Neuronal stem cell (in vitro differentiated cells): Measurements from ENCODE around the gene EHBP1L1.

Experiments used
- DNase-seq: peaks from one replicate; pipeline ENCODE4 v3.0.0-alpha.2; 2013; ENCODE audit warnings: low spot score
- H2AFZ ChIP-seq: one replicate; pipeline ENCODE4 v1.6.1; 2013; ENCODE audit warnings: mild to moderate bottlenecking, low read length, inconsistent platforms
- H2AK5ac ChIP-seq: 2 replicates; pipeline ENCODE4 v1.6.1; 2013; ENCODE audit warnings: low read depth, mild to moderate bottlenecking, inconsistent platforms, low read length, moderate library complexity, mixed read lengths
- H2BK120ac ChIP-seq: 2 replicates; pipeline ENCODE4 v1.6.1; 2013; ENCODE audit warnings: low read depth, mild to moderate bottlenecking, inconsistent platforms, low read length, moderate library complexity, mixed read lengths
- H2BK12ac ChIP-seq: one replicate; pipeline ENCODE4 v1.6.1; 2013; ENCODE audit warnings: low read length, inconsistent platforms
- H2BK15ac ChIP-seq: 2 replicates; pipeline ENCODE4 v1.6.1; 2013; ENCODE audit warnings: mild to moderate bottlenecking, low read length, inconsistent platforms, mixed read lengths
- H2BK5ac ChIP-seq: one replicate; pipeline ENCODE4 v1.6.1; 2013; ENCODE audit warnings: inconsistent platforms, mild to moderate bottlenecking, low read length, moderate library complexity
- H3K14ac ChIP-seq: one replicate; pipeline ENCODE4 v1.6.1; 2013; ENCODE audit warnings: low read length, inconsistent platforms
- H3K18ac ChIP-seq: 2 replicates; pipeline ENCODE4 v1.6.1; 2013; ENCODE audit warnings: low read length, inconsistent platforms
- H3K23ac ChIP-seq: 2 replicates; pipeline ENCODE4 v1.6.1; 2013; ENCODE audit warnings: low read depth, mild to moderate bottlenecking, mixed read lengths, low read length, inconsistent platforms; ENCODE audit not compliant: poor library complexity
- H3K27ac ChIP-seq: replicated peaks from 3 replicates; pipeline ENCODE4 v1.5.1; 2013; ENCODE audit warnings: low read length, inconsistent platforms
- H3K27me3 ChIP-seq, 3 experiments: 2 replicates each; pipeline ENCODE4 v1.6.1; 2013; ENCODE audit warnings: low read length in 3 of 3, mild to moderate bottlenecking in 2 of 3, inconsistent platforms in 1 of 3, low read depth in 1 of 3, mixed read lengths in 1 of 3, moderate library complexity in 1 of 3; ENCODE audit not compliant: control insufficient read depth in 3 of 3, insufficient read depth in 3 of 3
- H3K36me3 ChIP-seq, 2 donors: replicated peaks in 1 of 2; 2 replicates each; pipeline ENCODE4 v1.6.1; 2013; ENCODE audit warnings: low read length in 2 of 2; ENCODE audit not compliant: control insufficient read depth in 2 of 2, insufficient read depth in 2 of 2
- H3K4ac ChIP-seq: 2 replicates; pipeline ENCODE4 v1.6.1; 2013; ENCODE audit warnings: inconsistent platforms, mild to moderate bottlenecking, low read length, moderate library complexity
- H3K4me1 ChIP-seq, 2 donors: 1 replicate in 1 of 2; 2 replicates in 1 of 2; pipeline ENCODE4 v1.6.1; 2013; ENCODE audit warnings: low read length in 2 of 2, low read depth in 1 of 2; ENCODE audit not compliant: control insufficient read depth in 2 of 2, insufficient read depth in 1 of 2
- H3K4me2 ChIP-seq: one replicate; pipeline ENCODE4 v1.6.1; 2013; ENCODE audit warnings: mild to moderate bottlenecking, low read length, inconsistent platforms; ENCODE audit not compliant: insufficient read depth, poor library complexity, severe bottlenecking
- H3K4me3 ChIP-seq, 2 donors: 2 replicates each; pipeline ENCODE4 v1.5.1; 2013; ENCODE audit warnings: low read length in 2 of 2, mild to moderate bottlenecking in 2 of 2, inconsistent platforms in 1 of 2, moderate library complexity in 1 of 2
- H3K79me1 ChIP-seq: one replicate; pipeline ENCODE4 v1.6.1; 2013; ENCODE audit warnings: low read depth, mild to moderate bottlenecking, inconsistent platforms, low read length, moderate library complexity
- H3K9ac ChIP-seq: one replicate; pipeline ENCODE4 v1.6.1; 2013; ENCODE audit warnings: mild to moderate bottlenecking, low read depth, low read length, inconsistent platforms; ENCODE audit not compliant: poor library complexity
- H3K9me3 ChIP-seq, 2 donors: replicated peaks in 1 of 2; 2 replicates each; pipeline versions ENCODE3 to v1.6.1; 2013; ENCODE audit warnings: low read length in 2 of 2, mild to moderate bottlenecking in 2 of 2, inconsistent platforms in 1 of 2, low read depth in 1 of 2, mixed read lengths in 1 of 2, moderate library complexity in 1 of 2; ENCODE audit not compliant: control insufficient read depth in 2 of 2, insufficient read depth in 1 of 2
- H4K8ac ChIP-seq: one replicate; pipeline ENCODE4 v1.6.1; 2013; ENCODE audit warnings: low read depth, mild to moderate bottlenecking, inconsistent platforms, low read length, moderate library complexity
- H4K91ac ChIP-seq: one replicate; pipeline ENCODE4 v1.6.1; 2013; ENCODE audit warnings: low read length, low read depth, mild to moderate bottlenecking, inconsistent platforms; ENCODE audit not compliant: poor library complexity
- WGBS, 2 donors: extraction: QIAGEN DNeasy Blood & Tissue Kit; methylation state at CpG; one replicate each; pipeline ENCODE4 v1.1.7; 2013; ENCODE audit warnings: missing lambda C conversion rate in 2 of 2, mixed read lengths in 1 of 2; ENCODE audit not compliant: insufficient read length in 2 of 2, insufficient replicate concordance in 1 of 2; ENCODE audit errors: extremely low coverage in 2 of 2; 5-methylcytosine and 5-hydroxymethylcytosine counted together

EHBP1L1 gene

DNA sequence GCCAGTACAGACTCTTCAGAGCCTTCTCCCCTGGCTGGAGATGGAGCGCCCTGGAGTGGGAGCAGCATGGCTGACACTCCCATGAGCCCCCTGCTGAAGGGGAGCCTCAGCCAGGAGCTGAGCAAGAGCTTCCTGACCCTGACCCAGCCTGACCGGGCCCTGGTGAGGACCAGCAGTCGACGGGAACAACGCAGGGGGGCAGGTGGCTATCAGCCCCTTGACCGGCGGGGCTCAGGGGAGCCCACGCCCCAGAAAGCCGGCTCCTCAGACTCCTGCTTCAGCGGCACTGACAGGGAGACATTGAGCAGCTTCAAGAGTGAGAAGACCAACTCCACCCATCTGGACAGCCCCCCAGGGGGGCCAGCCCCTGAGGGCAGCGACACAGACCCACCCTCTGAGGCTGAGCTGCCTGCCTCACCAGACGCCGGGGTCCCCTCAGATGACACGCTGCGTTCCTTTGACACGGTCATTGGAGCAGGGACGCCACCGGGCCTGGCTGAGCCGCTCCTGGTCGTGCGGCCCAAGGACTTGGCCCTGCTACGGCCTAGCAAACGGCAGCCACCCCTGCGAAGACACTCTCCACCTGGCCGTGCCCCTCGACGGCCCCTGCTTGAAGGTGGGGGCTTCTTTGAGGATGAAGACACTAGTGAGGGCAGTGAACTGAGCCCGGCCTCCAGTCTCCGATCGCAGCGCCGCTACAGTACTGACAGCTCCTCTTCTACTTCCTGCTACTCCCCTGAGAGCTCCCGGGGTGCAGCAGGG, 42.3 kb downstream of the EHBP1L1 start:
- H3K23ac ChIP-seq, result peak overlapping the region; percentile 91
- no peak overlapping the region for H4K91ac ChIP-seq
- H3K27me3 ChIP-seq, result no peaks in the 10 kb centered on the region
- H3K4me3 ChIP-seq, result no peak overlapping the region
- H3K79me1 ChIP-seq, result peaks cover 24% of the 10 kb centered on the region
- H2BK15ac ChIP-seq, result no peak overlapping the region
- H4K8ac ChIP-seq, result no peak overlapping the region
- H2AK5ac ChIP-seq, result no peak overlapping the region
- peaks cover 0 to 2% of the 10 kb centered on the region in 2 donors for H3K9me3 ChIP-seq
- no CpG with 5 or more reads among the region's 33 CpGs for WGBS, 2 donors
- H2BK120ac ChIP-seq, result no peak overlapping the region
- no peak overlapping the region for H3K14ac ChIP-seq
- H2BK5ac ChIP-seq, result no peak overlapping the region
- H3K18ac ChIP-seq, result no peak overlapping the region
- no peak overlapping the region for H3K4me2 ChIP-seq
- H2AFZ ChIP-seq, result no peak overlapping the region
- H2BK12ac ChIP-seq, result no peak overlapping the region
- H3K36me3 ChIP-seq, result peaks cover 26 to 62% of the 10 kb centered on the region in 2 donors
- H3K4ac ChIP-seq, result no peak overlapping the region
- H3K27ac ChIP-seq, result no peak overlapping the region
- peaks cover 9 to 11% of the 10 kb centered on the region in 2 donors for H3K4me1 ChIP-seq
- no peak overlapping the region for H3K9ac ChIP-seq
- no peak for DNase-seq

DNA sequence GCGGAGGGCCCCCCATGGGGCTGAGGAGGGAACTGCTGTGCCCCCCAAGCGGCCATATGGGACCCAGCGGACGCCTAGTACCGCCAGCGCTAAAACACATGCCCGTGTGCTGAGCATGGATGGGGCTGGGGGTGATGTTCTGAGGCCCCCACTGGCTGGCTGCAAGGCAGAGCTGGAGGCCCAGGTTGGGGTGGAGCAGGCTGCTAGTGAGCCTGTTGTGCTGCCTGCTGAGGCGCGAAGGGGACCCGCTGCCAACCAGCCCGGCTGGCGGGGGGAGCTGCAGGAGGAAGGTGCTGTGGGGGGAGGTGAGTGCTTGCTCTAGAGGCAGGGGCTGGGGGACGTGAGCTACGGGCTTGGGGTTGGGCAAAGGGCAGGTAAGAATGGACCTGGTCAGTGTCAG, 42.9 kb downstream of the EHBP1L1 start:
- no peak overlapping the region for H3K4me3 ChIP-seq
- H3K14ac ChIP-seq, result no peak overlapping the region
- peaks cover 23% of the 10 kb centered on the region for H3K79me1 ChIP-seq
- no peaks in the 10 kb centered on the region for H3K27me3 ChIP-seq
- DNase-seq, result no peak
- H2BK5ac ChIP-seq, result no peak overlapping the region
- H3K4ac ChIP-seq, result no peak overlapping the region
- H3K4me2 ChIP-seq, result no peak overlapping the region
- H3K18ac ChIP-seq, result no peak overlapping the region
- H2BK12ac ChIP-seq, result no peak overlapping the region
- no peak overlapping the region for H4K8ac ChIP-seq
- no CpG with 5 or more reads among the region's 14 CpGs for WGBS, 2 donors
- peaks cover 32 to 67% of the 10 kb centered on the region in 2 donors for H3K36me3 ChIP-seq
- no peak overlapping the region for H2BK15ac ChIP-seq
- peaks cover 6% of the 10 kb centered on the region in 2 donors for H3K4me1 ChIP-seq
- H3K9ac ChIP-seq, result peak overlapping the region; percentile 44
- peaks cover 0 to 2% of the 10 kb centered on the region in 2 donors for H3K9me3 ChIP-seq
- no peak overlapping the region for H3K23ac ChIP-seq
- no peak overlapping the region for H2BK120ac ChIP-seq
- H2AFZ ChIP-seq, result no peak overlapping the region
- H3K27ac ChIP-seq, result no peak overlapping the region
- H4K91ac ChIP-seq, result no peak overlapping the region
- no peak overlapping the region for H2AK5ac ChIP-seq

DNA sequence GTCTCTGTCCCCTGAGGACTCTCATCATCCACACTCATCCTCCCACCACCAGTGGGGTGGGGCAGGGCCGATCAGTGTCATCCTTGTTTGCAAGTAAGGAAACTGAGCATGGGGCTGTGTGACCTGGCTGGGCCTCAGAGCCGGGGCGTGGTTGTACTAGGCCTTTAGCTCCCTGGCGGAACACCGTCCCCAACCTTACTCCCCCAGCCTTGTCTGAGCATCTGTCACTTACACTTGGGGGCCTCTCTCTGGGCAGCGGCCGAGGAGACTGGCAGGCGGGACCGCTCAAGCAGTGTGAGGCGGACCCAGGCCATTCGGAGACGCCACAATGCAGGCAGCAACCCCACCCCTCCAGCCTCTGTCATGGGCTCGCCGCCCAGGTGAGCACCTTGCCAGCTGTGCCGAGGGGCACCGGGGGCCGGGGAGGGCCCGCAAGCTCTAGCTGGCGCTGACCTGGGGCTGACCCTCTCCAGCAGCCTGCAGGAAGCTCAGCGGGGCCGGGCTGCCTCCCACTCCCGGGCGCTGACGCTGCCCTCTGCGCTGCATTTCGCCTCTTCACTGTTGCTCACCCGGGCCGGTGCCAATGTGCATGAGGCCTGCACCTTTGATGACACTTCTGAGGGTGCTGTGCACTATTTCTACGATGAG, 43.6 kb downstream of the EHBP1L1 start:
- Histone ChIP-seq H2BK5ac (no peak overlapping the region), H3K23ac (peak overlapping the region; percentile 55), H2AK5ac (no peak overlapping the region), H3K27ac (no peak overlapping the region), H2BK15ac (no peak overlapping the region), H3K9me3 (peaks cover 0 to 2% of the 10 kb centered on the region in 2 donors), H3K4me1 (peaks cover 6% of the 10 kb centered on the region in 2 donors), H2BK120ac (no peak overlapping the region), H3K79me1 (peaks cover 21% of the 10 kb centered on the region), H3K4me2 (no peak overlapping the region), H3K36me3 (peaks cover 33 to 74% of the 10 kb centered on the region in 2 donors), H3K4me3 (no peak overlapping the region), H3K9ac (no peak overlapping the region), H4K91ac (no peak overlapping the region), H2BK12ac (no peak overlapping the region), H3K4ac (no peak overlapping the region), H4K8ac (no peak overlapping the region), H3K18ac (no peak overlapping the region), H3K14ac (no peak overlapping the region), H2AFZ (no peak overlapping the region), H3K27me3 (no peaks in the 10 kb centered on the region)
- no CpG with 5 or more reads among the region's 29 CpGs for WGBS, 2 donors
- DNase-seq, result no peak

DNA sequence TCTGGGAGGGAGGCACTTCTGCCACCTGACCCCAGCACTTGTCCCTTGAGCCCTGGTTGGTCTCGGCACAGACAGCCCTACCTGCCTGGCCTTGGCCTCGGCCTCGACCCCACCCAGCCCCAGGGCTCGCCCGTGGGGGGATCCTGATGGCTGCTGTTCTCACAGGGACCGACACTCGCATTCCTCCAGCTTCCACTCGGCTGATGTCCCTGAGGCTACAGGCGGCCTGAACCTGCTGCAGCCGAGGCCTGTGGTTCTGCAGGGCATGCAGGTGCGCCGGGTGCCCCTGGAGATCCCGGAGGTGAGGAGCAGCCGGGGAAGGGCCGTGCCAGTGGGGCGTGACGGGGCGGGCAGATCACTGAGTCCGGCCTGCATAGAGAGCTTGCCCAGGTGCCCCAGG, 44.8 kb downstream of the EHBP1L1 start:
- Histone ChIP-seq H2BK12ac (no peak overlapping the region), H2BK5ac (no peak overlapping the region), H3K14ac (no peak overlapping the region), H2AK5ac (no peak overlapping the region), H3K36me3 (peaks cover 40 to 85% of the 10 kb centered on the region in 2 donors), H3K27ac (no peak overlapping the region), H3K4me3 (no peak overlapping the region), H3K79me1 (peaks cover 20% of the 10 kb centered on the region), H2AFZ (no peak overlapping the region), H3K9me3 (peaks cover 0 to 2% of the 10 kb centered on the region in 2 donors), H3K4me1 (peaks cover 6% of the 10 kb centered on the region in 2 donors), H4K91ac (no peak overlapping the region), H3K9ac (peak overlapping the region; percentile 45), H4K8ac (no peak overlapping the region), H3K4me2 (no peak overlapping the region), H3K18ac (no peak overlapping the region), H2BK120ac (no peak overlapping the region), H3K23ac (no peak overlapping the region), H3K27me3 (no peaks in the 10 kb centered on the region), H3K4ac (no peak overlapping the region), H2BK15ac (no peak overlapping the region)
- WGBS, 2 donors, result no CpG with 5 or more reads among the region's 19 CpGs
- DNase-seq, result no peak
